SK-N-MC (cell line): ENCODE measurements around the gene HOXD4.

Experiments used
- DNase-seq: peaks from one replicate; pipeline ENCODE4 v3.0.0-alpha.2; 2011; ENCODE audit warnings: low read depth, low spot score
- H3K27ac ChIP-seq: fragments of 200-600 bp; sonication (generic); 2 replicates; pipeline ENCODE4 v1.5.1; 2016; ENCODE audit warnings: mixed run types
- H3K36me3 ChIP-seq: fragments of 200-600 bp; sonication (generic); 2 replicates; pipeline ENCODE4 v1.6.1; 2017; ENCODE audit warnings: antibody characterized with exemption, low read length, mixed read lengths; ENCODE audit not compliant: insufficient read depth
- H3K4me3 ChIP-seq: fragments of 200-600 bp; sonication (generic); 2 replicates; pipeline ENCODE4 v1.5.1; 2016
- H3K9ac ChIP-seq: fragments of 200-600 bp; sonication (generic); 2 replicates; pipeline ENCODE4 v1.8.0; 2017; ENCODE audit warnings: mixed run types, mixed read lengths; ENCODE audit not compliant: insufficient read length
- H3K9me3 ChIP-seq: fragments of 200-600 bp; sonication (generic); 2 replicates; pipeline ENCODE4 v1.6.1; 2017; ENCODE audit warnings: low read depth, mild to moderate bottlenecking, antibody characterized with exemption, low read length, moderate library complexity, mixed read lengths
- EZH2 ChIP-seq: fragments of 200-600 bp; sonication (generic); IDR thresholded peaks from one replicate; pipeline ENCODE4 v1.6.1; 2017; ENCODE audit warnings: antibody characterized with exemption
- FOXP2 ChIP-seq: optimal IDR thresholded peaks from 2 replicates; pipeline ENCODE3; 2011; ENCODE audit warnings: mild to moderate bottlenecking, moderate library complexity; ENCODE audit not compliant: insufficient read depth; ENCODE audit errors: extremely low read length, control extremely low read depth
- POLR2AphosphoS5 ChIP-seq: IDR thresholded peaks from 2 replicates; pipeline ENCODE4 v1.6.1; 2012; ENCODE audit warnings: mild to moderate bottlenecking, low read depth, low read length, borderline replicate concordance

Gene HOXD4

DNA sequence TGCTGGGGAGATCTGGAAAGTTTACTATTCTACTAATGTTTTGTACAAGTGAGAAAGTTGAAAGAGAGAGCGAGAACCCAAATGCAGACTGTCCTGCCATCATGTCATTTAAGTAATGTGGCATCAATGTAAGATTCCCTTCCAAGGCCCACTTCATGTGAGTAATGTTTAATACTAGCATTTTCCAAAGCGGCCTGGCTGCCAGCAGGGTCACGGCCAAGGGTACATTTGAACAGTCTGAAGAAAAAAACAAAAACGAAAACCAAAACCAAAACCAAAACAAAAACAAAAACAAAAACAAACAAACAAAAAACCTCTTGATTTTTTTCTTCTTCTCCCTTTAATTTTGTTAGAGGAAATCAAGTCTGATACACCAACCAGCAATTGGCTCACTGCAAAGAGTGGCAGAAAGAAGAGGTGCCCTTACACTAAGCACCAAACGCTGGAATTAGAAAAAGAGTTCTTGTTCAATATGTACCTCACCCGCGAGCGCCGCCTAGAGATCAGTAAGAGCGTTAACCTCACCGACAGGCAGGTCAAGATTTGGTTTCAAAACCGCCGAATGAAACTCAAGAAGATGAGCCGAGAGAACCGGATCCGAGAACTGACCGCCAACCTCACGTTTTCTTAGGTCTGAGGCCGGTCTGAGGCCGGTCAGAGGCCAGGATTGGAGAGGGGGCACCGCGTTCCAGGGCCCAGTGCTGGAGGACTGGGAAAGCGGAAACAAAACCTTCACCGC, 32.6 kb upstream of the HOXD4 start:
- DNase-seq: no peak
- no peaks in the 10 kb centered on the region for H3K9me3 ChIP-seq
- H3K4me3 ChIP-seq: no peak overlapping the region
- peaks cover 52% of the 10 kb centered on the region; the same call in 1 of the 2 replicates for H3K36me3 ChIP-seq
- no peak overlapping the region for H3K9ac ChIP-seq
- H3K27ac ChIP-seq: peak overlapping the region; percentile 10; the same call in 1 of the 2 replicates
- TF ChIP-seq EZH2 (no peak), FOXP2 (no peak), POLR2AphosphoS5 (no peak)

GRCh38 chr2:176120364-176121189, 30.8 kb upstream of the HOXD4 start:
- no peaks in the 10 kb centered on the region for H3K9me3 ChIP-seq
- TF ChIP-seq EZH2: no peak
- no peak for TF ChIP-seq POLR2AphosphoS5
- no peak for TF ChIP-seq FOXP2
- peak overlapping the region; percentile 28; the same call in 1 of the 2 replicates for H3K27ac ChIP-seq
- H3K36me3 ChIP-seq: peaks cover 41% of the 10 kb centered on the region; the same call in 1 of the 2 replicates
- H3K9ac ChIP-seq: no peak overlapping the region
- no peak for DNase-seq
- H3K4me3 ChIP-seq: no peak overlapping the region

GRCh38 chr2:176121190-176122051, 29.9 kb upstream of the HOXD4 start:
- DNase-seq: no peak
- H3K4me3 ChIP-seq: peak overlapping the region; percentile 93

DNA sequence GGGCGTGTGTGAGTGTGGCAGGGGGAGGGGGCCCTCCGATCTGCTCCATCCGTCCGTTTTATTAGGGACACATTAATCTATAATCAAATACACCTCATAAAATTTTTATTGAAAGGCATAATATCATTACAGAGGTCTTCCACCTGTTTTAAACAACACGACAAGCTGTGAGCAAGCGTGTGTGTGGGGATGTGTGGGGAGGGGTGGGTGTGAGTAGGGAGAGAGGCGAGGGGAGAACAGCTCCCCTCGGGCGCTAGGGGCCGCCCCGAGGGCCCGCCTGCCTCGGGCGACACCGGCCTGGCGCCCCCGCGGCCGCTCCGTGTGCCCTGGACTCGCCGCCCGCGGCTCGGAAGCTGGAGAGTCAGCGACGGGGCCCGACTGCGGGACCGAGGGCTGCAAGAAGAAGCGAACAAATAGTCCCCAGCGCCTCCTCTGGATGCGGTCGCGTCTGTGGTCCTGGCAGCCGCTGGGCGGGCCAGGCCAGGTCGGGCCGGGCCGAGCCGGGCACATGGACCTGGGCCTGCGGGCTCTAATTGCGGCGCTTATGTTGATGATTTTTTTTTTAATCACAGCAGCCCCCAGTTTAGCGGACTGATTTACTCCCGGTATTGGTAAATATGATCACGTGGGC, 29.2 kb upstream of the HOXD4 start:
- Histone ChIP-seq H3K36me3 (peaks cover 25% of the 10 kb centered on the region; the same call in 1 of the 2 replicates), H3K4me3 (peak overlapping the region; percentile 93), H3K27ac (no peak overlapping the region), H3K9me3 (no peaks in the 10 kb centered on the region), H3K9ac (peak overlapping the region; percentile 84)
- DNase-seq: no peak
- TF ChIP-seq FOXP2: no peak
- TF ChIP-seq POLR2AphosphoS5: no peak
- TF ChIP-seq EZH2: no peak

More at GRCh38 chr2:176121190-176122051, 29.9 kb upstream of the HOXD4 start:
- H3K36me3 ChIP-seq: peaks cover 33% of the 10 kb centered on the region; the same call in 1 of the 2 replicates
- no peak overlapping the region for H3K9ac ChIP-seq
- no peak for TF ChIP-seq FOXP2
- TF ChIP-seq POLR2AphosphoS5: no peak
- no peak for TF ChIP-seq EZH2
- 0 out of 2 replicates have a peak overlapping the region, but pooled peaks have one; percentile 28 for H3K27ac ChIP-seq
- H3K9me3 ChIP-seq: no peaks in the 10 kb centered on the region

GRCh38 chr2:176122683-176123410, 28.5 kb upstream of the HOXD4 start, which contains the start of gene HOXD9:
TSS of gene HOXD9 (plus strand) at chr2:176122719. CDS start at chr2:176122769, 50 bp downstream.
- H3K4me3 ChIP-seq: peak within 1 kb of the TSS; percentile 93
- TF ChIP-seq POLR2AphosphoS5 (peak; percentile 54), EZH2 (no peak)

GRCh38 chr2:176123411-176124109, 27.8 kb upstream of the HOXD4 start:
- TF ChIP-seq EZH2 (no peak), POLR2AphosphoS5 (no peak), FOXP2 (no peak)
- DNase-seq: no peak
- peak overlapping the region; percentile 93 for H3K4me3 ChIP-seq
- peak overlapping the region; percentile 84 for H3K9ac ChIP-seq
- H3K27ac ChIP-seq: no peak overlapping the region
- H3K36me3 ChIP-seq: peaks cover 12% of the 10 kb centered on the region; the same call in 1 of the 2 replicates
- H3K9me3 ChIP-seq: no peaks in the 10 kb centered on the region

More at GRCh38 chr2:176122683-176123410, 28.5 kb upstream of the HOXD4 start, which contains the start of gene HOXD9:
- no peak within 1 kb of the TSS for H3K27ac ChIP-seq
- peak within 1 kb of the TSS; percentile 84 for H3K9ac ChIP-seq
- H3K36me3 ChIP-seq: peaks cover 18% of the 10 kb centered on the region; the same call in 1 of the 2 replicates
- no peaks in the 10 kb centered on the region for H3K9me3 ChIP-seq
- no peak for DNase-seq
